Mucosa of descending colon (tissue), 3 donors: ENCODE measurements around the gene FLVCR2. TPM values are rescaled to one million over a fixed set of nuclear protein-coding genes. Genes with fewer than 3 reads are reported as not detected.

Experiments used
- ATAC-seq: fragments of 200-7000 bp; cut with Tn5 transposase; one replicate; pipeline ENCODE4 v1.9.1; 2020; ENCODE audit warnings: mild to moderate bottlenecking, moderate library complexity
- DNase-seq, 3 donors: peaks; one replicate each; pipeline ENCODE4 v3.0.0-alpha.2; 2020
- H3K36me3 ChIP-seq: fragments of 200-600 bp; one replicate; pipeline ENCODE4 v1.8.0; 2021; ENCODE audit warnings: low read depth, mild to moderate bottlenecking
- H3K4me1 ChIP-seq: fragments of 200-600 bp; one replicate; pipeline ENCODE4 v1.8.0; 2021; ENCODE audit warnings: low read depth, mild to moderate bottlenecking
- H3K4me3 ChIP-seq: fragments of 200-600 bp; one replicate; pipeline ENCODE4 v1.8.0; 2021; ENCODE audit warnings: mild to moderate bottlenecking
- H3K9me3 ChIP-seq: fragments of 200-600 bp; one replicate; pipeline ENCODE4 v1.8.0; 2021; ENCODE audit warnings: mild to moderate bottlenecking
- intact Hi-C, 2 donors: fragments of 100-400 bp; cut with DNase I in 1 of 2; cut with micrococcal nuclease in 1 of 2; formaldehyde crosslinking; loops; one replicate each; pipeline versions ENCODE4 v1.11.0 to v1.11.1; 2022; cut with DNase I, micrococcal nuclease
- total RNA-seq, 3 donors: library from RNA; stranded (reverse); fragmentation: NEBNext Ultra II Directional in 2 of 3; extraction: Animal tissue kit (Norgen Biotek cat#: 25700) in 2 of 3; gene quantifications; one replicate each; pipeline versions ENCODE4 v1.2.1 to v1.2.4, GENCODE V29; 2021 to 2023
- TF ChIP-seq, protein P1 (sequence below): fragments of 200-600 bp; IDR thresholded peaks from one replicate; pipeline ENCODE4 v1.8.0; 2022; ENCODE audit warnings: antibody characterized with exemption, mild to moderate bottlenecking
- donor health status: DM: no; HTN: no; CAD: no; lungs with moderate emphysema.
- donor health status: DM: no; HTN: no; CAD: no.
- donor health status: DM: no; HTN: yes; CAD: no.

Gene FLVCR2
- total RNA-seq, 3 donors from 2014 or later = 19.2 to 37.5 (median 35.3) TPM

DNA sequence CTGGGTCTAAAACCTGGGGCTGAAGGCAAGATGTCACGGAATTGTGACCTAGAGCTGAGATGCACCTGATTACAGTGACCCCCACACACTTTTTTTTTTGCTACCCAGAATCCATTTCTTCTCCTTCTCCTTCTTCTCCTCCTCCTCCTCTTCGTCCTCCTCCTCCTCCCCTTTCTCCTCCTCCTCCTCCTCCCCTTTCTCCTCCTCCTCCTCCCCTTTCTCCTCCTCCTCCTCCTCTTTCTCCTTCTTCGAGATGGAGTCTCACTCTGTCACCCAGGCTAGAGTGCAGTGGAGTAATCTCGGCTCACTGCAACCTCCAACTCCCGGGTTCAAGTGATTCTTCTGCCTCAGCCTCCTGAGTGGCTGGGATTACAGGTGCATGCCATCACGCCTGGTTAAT lies 19.4 kb upstream of the FLVCR2 start:
- H3K36me3 ChIP-seq = no peaks in the 10 kb centered on the region
- intact Hi-C loops = no loop called here
- no peak for DNase-seq
- no peak for ATAC-seq
- TF ChIP-seq, protein P1, sequence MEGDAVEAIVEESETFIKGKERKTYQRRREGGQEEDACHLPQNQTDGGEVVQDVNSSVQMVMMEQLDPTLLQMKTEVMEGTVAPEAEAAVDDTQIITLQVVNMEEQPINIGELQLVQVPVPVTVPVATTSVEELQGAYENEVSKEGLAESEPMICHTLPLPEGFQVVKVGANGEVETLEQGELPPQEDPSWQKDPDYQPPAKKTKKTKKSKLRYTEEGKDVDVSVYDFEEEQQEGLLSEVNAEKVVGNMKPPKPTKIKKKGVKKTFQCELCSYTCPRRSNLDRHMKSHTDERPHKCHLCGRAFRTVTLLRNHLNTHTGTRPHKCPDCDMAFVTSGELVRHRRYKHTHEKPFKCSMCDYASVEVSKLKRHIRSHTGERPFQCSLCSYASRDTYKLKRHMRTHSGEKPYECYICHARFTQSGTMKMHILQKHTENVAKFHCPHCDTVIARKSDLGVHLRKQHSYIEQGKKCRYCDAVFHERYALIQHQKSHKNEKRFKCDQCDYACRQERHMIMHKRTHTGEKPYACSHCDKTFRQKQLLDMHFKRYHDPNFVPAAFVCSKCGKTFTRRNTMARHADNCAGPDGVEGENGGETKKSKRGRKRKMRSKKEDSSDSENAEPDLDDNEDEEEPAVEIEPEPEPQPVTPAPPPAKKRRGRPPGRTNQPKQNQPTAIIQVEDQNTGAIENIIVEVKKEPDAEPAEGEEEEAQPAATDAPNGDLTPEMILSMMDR = no peak
- H3K4me3 ChIP-seq = no peak overlapping the region
- no peaks in the 10 kb centered on the region for H3K4me1 ChIP-seq
- peaks cover 3% of the 10 kb centered on the region for H3K9me3 ChIP-seq

DNA sequence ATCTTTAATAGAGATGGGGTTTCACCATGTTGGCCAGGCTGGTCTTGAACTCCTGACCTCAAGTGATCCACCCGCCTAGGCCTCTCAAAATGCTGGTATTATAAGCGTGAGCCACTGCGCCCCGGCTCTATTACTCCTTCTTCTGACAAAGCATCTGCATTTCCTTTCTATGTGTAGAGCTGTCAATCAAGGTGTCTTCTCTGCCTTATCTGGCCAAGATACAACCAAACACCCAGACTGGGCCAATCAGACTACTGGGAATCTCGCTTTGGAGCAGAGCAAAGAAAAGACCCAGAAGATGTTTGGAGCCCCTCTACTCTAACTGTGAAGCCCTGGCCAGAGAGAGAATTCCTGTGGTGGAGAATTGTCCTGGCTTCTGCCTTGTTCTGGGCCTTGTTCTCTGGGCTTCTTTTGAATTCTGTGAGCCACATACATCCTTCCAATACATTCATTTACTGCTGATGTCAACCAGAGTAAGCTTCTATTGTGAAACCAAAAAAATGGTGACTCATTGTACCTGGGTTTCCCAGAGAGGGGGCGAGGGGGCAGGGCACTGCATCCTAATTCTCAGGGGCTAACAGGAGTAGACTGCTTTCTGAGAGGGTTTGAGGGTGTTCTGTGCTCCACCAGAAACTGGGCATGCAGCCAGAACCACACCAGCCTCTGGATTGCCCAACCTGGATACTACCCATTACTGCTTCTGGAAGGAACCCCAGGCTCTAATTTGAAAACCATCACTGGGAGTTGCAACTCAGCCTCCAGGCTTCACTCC lies 18.8 kb upstream of the FLVCR2 start:
- intact Hi-C loops = no loop called here
- DNase-seq (no peak), ATAC-seq (no peak)
- Histone ChIP-seq H3K9me3 (peaks cover 3% of the 10 kb centered on the region), H3K4me3 (no peak overlapping the region), H3K36me3 (no peaks in the 10 kb centered on the region), H3K4me1 (no peaks in the 10 kb centered on the region)
- TF ChIP-seq, protein P1 = no peak

DNA sequence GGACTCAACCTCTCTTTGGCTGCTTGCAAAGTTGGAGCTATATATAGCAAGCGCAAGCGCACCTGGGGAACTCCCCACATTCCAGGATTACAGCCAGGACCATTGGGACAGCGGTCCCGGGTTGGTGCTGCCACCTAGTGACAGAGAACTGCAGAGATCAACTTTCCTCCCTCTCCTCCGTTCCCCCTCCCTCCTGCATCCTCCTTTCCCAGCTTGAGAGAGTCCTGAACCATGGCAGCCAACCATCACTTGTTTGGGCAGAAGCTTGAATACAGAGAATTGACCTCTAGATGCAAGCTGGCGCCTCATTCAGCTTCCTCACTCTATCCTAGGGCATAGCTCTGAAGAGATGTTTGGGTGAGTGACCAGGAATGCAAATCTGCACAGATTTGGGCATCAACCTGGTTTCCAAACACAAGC lies 17.4 kb upstream of the FLVCR2 start:
- intact Hi-C loops = no loop called here
- TF ChIP-seq, protein P1 = peak; percentile 64
- DNase-seq (peak; percentile 70 to 87 (median 81)), ATAC-seq (peak; percentile 97)
- peaks cover 3% of the 10 kb centered on the region for H3K9me3 ChIP-seq
- H3K4me1 ChIP-seq = no peaks in the 10 kb centered on the region
- no peak overlapping the region for H3K4me3 ChIP-seq
- no peaks in the 10 kb centered on the region for H3K36me3 ChIP-seq

DNA sequence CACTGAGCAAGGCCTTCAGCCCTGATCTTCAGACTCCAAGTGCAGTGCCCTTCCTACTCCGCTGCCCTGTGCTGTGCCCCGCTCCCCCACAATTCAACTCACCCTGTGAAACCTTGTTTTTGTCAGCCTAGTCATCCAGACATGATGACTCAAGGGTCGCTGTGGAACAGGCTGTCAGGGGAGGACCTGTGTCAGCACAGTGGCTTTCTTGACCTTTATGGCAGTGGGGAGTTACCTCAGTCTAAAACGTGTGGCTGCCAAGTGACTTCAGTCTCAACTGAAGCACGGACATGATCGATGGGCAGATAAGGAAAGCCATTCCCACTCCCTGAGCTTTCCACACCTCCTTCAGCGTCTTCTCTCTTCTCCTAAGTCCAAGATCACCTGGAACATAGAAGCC lies 16.3 kb upstream of the FLVCR2 start:
- Histone ChIP-seq H3K4me3 (no peak overlapping the region), H3K4me1 (no peaks in the 10 kb centered on the region), H3K36me3 (no peaks in the 10 kb centered on the region), H3K9me3 (peaks cover 2% of the 10 kb centered on the region)
- TF ChIP-seq, protein P1 = no peak
- intact Hi-C loops = no loop called here
- ATAC-seq (no peak), DNase-seq (no peak)

DNA sequence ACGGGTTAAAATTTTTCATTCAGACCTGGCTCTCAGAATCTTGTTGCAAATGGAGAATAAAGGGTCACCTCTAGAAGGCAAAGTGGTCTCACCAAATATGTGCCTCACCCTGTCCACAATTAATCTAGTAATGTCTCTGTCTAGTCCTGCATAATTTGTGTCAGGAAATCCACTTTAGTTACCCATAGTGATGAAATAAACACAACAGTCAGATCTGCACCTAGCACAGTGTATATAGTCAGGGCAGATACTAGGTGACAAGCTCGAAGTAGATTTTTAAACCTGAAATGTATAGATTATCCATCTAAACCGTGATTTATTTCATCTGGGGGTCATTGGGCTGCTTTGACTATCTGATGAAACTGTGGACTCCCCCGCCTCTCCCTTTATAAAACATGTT lies 15.9 kb upstream of the FLVCR2 start:
- TF ChIP-seq, protein P1 = no peak
- DNase-seq = no peak
- no peaks in the 10 kb centered on the region for H3K4me1 ChIP-seq
- no peaks in the 10 kb centered on the region for H3K9me3 ChIP-seq
- no peak for ATAC-seq
- intact Hi-C loops = no loop called here
- no peak overlapping the region for H3K4me3 ChIP-seq
- H3K36me3 ChIP-seq = no peaks in the 10 kb centered on the region
